ENCODE results near the gene PRKG2.

GRCh38 chr4:81148576-81148975 lies 66.4 kb downstream of the PRKG2 start:
- TF ChIP-seq RBM39 (IDR thresholded peaks at IDR 0.05; ENCODE audit: low read depth, low read length, poor library complexity, severe bottlenecking) (no peak), CTCF (CRISPR knock-in tag; IDR thresholded peaks at IDR 0.05) (no peak), RELA (CRISPR knock-in tag; IDR thresholded peaks at IDR 0.05) (no peak), EP300 (IDR thresholded peaks at IDR 0.05; ENCODE audit: low read depth in 2 of 2, low read length in 2 of 2) (no peak), EP300 (CRISPR knock-in tag; IDR thresholded peaks at IDR 0.05; ENCODE audit: borderline replicate concordance) (no peak), ZNF24 (IDR thresholded peaks at IDR 0.05) (no peak), ZNF577 (CRISPR knock-in tag; IDR thresholded peaks at IDR 0.05; ENCODE audit: borderline replicate concordance, low read depth) (no peak)
- TF ChIP-seq, protein P1, sequence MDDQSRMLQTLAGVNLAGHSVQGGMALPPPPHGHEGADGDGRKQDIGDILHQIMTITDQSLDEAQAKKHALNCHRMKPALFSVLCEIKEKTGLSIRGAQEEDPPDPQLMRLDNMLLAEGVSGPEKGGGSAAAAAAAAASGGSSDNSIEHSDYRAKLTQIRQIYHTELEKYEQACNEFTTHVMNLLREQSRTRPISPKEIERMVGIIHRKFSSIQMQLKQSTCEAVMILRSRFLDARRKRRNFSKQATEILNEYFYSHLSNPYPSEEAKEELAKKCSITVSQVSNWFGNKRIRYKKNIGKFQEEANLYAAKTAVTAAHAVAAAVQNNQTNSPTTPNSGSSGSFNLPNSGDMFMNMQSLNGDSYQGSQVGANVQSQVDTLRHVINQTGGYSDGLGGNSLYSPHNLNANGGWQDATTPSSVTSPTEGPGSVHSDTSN (CRISPR knock-in tag; IDR thresholded peaks at IDR 0.05; ENCODE audit: borderline replicate concordance): no peak
